ENCODE data around the gene COX6B2. TPM values are rescaled to one million over a fixed set of nuclear protein-coding genes. Genes with fewer than 3 reads are reported as not detected.
"Not testable (repeated sequence)": the region's sequence is repeated elsewhere in the genome, so short reads cannot be mapped to it uniquely, and the experiment has no call there.

The COX6B2 gene
- total RNA-seq, 2 donors from 2014 or later: 3.1 to 7.4 TPM

- Mint-ChIP-seq H3K36me3 (ENCODE audit: insufficient read depth in 2 of 2) (peaks cover 5 to 8% of the 10 kb centered on the region in 2 donors), H3K27ac (peak within 1 kb of the TSS; percentile 76), H3K27me3 (ENCODE audit: low read depth) (peaks cover 8% of the 10 kb centered on the region), H3K9me3 (no peaks in the 10 kb centered on the region), H3K4me1 (ENCODE audit: low read depth) (peaks cover 13% of the 10 kb centered on the region), H3K4me3 (peak within 1 kb of the TSS; percentile 84 to 88)
- ATAC-seq (replicated peaks in 1 of 2) (peak; percentile 83 to 86), DNase-seq (peak; percentile 100)
Measured at GRCh38 chr19:55339105-55339888, 15.2 kb downstream of the COX6B2 start, which contains the start of gene KMT5C. Gene KMT5C, plus strand, starts transcription at chr19:55339876. Its CDS starts 2,061 bp downstream, at chr19:55341937.

DNA sequence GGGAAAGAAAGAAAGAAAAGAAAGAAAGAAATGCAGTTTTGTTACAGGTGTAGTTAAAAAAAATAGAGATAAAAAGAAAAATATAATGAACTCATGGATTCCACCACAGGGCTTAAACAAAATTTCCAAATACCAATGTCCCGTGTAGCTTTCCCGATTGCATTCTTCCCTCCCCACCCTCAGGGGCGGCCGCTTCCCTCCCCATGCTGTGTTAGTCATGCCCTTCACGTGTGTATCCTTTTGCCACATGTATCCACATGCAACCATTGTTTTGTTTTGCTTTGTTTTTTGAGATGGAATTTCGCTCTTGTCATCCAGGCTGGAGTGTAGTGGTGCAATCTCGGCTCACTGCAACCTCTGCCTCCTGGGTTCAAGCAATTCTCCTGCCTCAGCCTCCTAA, 18.4 kb downstream of the COX6B2 start:
- ATAC-seq (replicated peaks in 1 of 2): no peak

GRCh38 chr19:55333870-55334269, 20.6 kb downstream of the COX6B2 start:
- no peaks in the 10 kb centered on the region for H3K36me3 Mint-ChIP-seq (ENCODE audit: insufficient read depth in 2 of 2)
- ATAC-seq (replicated peaks in 1 of 2) (no peak), DNase-seq (no peak)
- peaks cover 8% of the 10 kb centered on the region for H3K27me3 Mint-ChIP-seq (ENCODE audit: low read depth)
- H3K27ac Mint-ChIP-seq: no peak overlapping the region
- no peak overlapping the region for H3K4me3 Mint-ChIP-seq
- peaks cover 5% of the 10 kb centered on the region for H3K4me1 Mint-ChIP-seq (ENCODE audit: low read depth)
- no peaks in the 10 kb centered on the region for H3K9me3 Mint-ChIP-seq

More for the DNA sequence above, 18.4 kb downstream of the COX6B2 start:
- Mint-ChIP-seq H3K27me3 (ENCODE audit: low read depth) (peaks cover 8% of the 10 kb centered on the region), H3K27ac (no peak overlapping the region), H3K9me3 (no peaks in the 10 kb centered on the region), H3K36me3 (ENCODE audit: insufficient read depth in 2 of 2) (peaks cover 2 to 4% of the 10 kb centered on the region in 2 donors), H3K4me3 (no peak overlapping the region), H3K4me1 (ENCODE audit: low read depth) (peaks cover 7% of the 10 kb centered on the region)
- DNase-seq: no peak

- H3K27ac Mint-ChIP-seq; H3K4me3 Mint-ChIP-seq; H3K36me3 Mint-ChIP-seq (ENCODE audit: insufficient read depth in 2 of 2); ATAC-seq (replicated peaks in 1 of 2); DNase-seq; H3K4me1 Mint-ChIP-seq (ENCODE audit: low read depth); H3K9me3 Mint-ChIP-seq; H3K27me3 Mint-ChIP-seq (ENCODE audit: low read depth): not testable (repeated sequence)
Measured at GRCh38 chr19:55329791-55330190, 24.7 kb downstream of the COX6B2 start.

- not testable (repeated sequence) for H3K36me3 Mint-ChIP-seq (ENCODE audit: insufficient read depth in 2 of 2); H3K9me3 Mint-ChIP-seq; H3K27ac Mint-ChIP-seq; H3K4me1 Mint-ChIP-seq (ENCODE audit: low read depth); DNase-seq; ATAC-seq (replicated peaks in 1 of 2); H3K4me3 Mint-ChIP-seq; H3K27me3 Mint-ChIP-seq (ENCODE audit: low read depth)
Measured at GRCh38 chr19:55328774-55329318, 25.7 kb downstream of the COX6B2 start.

GRCh38 chr19:55325172-55325571, 29.3 kb downstream of the COX6B2 start, which contains the start of gene TMEM150B:
Gene TMEM150B, minus strand, starts transcription at chr19:55325341. Its CDS starts 4,305 bp downstream, at chr19:55321036.
- ATAC-seq (replicated peaks in 1 of 2): no peak
- Mint-ChIP-seq H3K9me3 (no peaks in the 10 kb centered on the region), H3K4me3 (no peak within 1 kb of the TSS), H3K27me3 (ENCODE audit: low read depth) (peaks cover 21% of the 10 kb centered on the region), H3K36me3 (ENCODE audit: insufficient read depth in 2 of 2) (no peaks in the 10 kb centered on the region), H3K27ac (no peak within 1 kb of the TSS), H3K4me1 (ENCODE audit: low read depth) (no peaks in the 10 kb centered on the region)
- no peak for DNase-seq

GRCh38 chr19:55324662-55325061, 29.9 kb downstream of the COX6B2 start:
- H3K36me3 Mint-ChIP-seq (ENCODE audit: insufficient read depth in 2 of 2): no peaks in the 10 kb centered on the region
- DNase-seq: no peak
- no peaks in the 10 kb centered on the region for H3K9me3 Mint-ChIP-seq
- no peak for ATAC-seq (replicated peaks in 1 of 2)
- no peak overlapping the region for H3K4me3 Mint-ChIP-seq
- H3K4me1 Mint-ChIP-seq (ENCODE audit: low read depth): no peaks in the 10 kb centered on the region
- no peak overlapping the region for H3K27ac Mint-ChIP-seq
- H3K27me3 Mint-ChIP-seq (ENCODE audit: low read depth): peaks cover 21% of the 10 kb centered on the region

GRCh38 chr19:55322204-55322885, 32.2 kb downstream of the COX6B2 start:
- no peaks in the 10 kb centered on the region for H3K4me1 Mint-ChIP-seq (ENCODE audit: low read depth)
- H3K9me3 Mint-ChIP-seq: no peaks in the 10 kb centered on the region
- no peak overlapping the region for H3K4me3 Mint-ChIP-seq
- no peaks in the 10 kb centered on the region for H3K36me3 Mint-ChIP-seq (ENCODE audit: insufficient read depth in 2 of 2)
- DNase-seq (no peak), ATAC-seq (replicated peaks in 1 of 2) (no peak)
- peaks cover 21% of the 10 kb centered on the region for H3K27me3 Mint-ChIP-seq (ENCODE audit: low read depth)
- H3K27ac Mint-ChIP-seq: no peak overlapping the region

- no peaks in the 10 kb centered on the region for H3K4me1 Mint-ChIP-seq (ENCODE audit: low read depth)
- no peaks in the 10 kb centered on the region for H3K9me3 Mint-ChIP-seq
- no peak overlapping the region for H3K27ac Mint-ChIP-seq
- H3K36me3 Mint-ChIP-seq (ENCODE audit: insufficient read depth in 2 of 2): no peaks in the 10 kb centered on the region
- H3K4me3 Mint-ChIP-seq: no peak overlapping the region
- H3K27me3 Mint-ChIP-seq (ENCODE audit: low read depth): peaks cover 21% of the 10 kb centered on the region
- DNase-seq (no peak), ATAC-seq (replicated peaks in 1 of 2) (no peak)
Measured at GRCh38 chr19:55321466-55322137, 32.9 kb downstream of the COX6B2 start.

DNA sequence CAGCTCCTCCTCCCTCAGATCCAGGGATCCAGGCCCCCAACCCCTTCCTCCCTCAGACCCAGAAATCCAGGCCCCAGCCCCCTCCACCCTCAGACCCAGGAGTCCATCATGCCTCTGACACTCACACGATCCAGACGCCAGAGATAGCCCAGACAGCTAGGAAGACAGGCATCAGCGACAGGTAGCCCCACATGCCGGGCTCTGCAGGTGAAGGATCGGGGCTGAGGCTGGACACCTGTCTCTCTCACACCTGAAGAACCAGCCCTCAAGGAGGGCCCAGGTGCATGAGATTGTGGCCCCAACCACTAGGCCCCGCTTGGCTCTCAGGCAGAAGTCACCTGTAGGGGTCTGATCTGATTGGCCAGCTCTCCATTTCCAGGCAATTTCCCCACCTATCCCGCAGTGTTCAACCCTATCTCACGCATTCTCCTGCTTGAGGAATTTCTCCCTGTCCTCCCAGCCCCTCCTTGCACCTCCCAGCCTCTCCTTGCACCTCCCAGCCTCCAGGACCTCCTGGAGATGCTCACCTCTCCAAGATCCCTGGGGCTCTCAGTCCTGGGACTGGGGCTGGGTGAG, 33.6 kb downstream of the COX6B2 start:
- Mint-ChIP-seq H3K36me3 (ENCODE audit: insufficient read depth in 2 of 2) (no peaks in the 10 kb centered on the region), H3K9me3 (no peaks in the 10 kb centered on the region), H3K4me1 (ENCODE audit: low read depth) (no peaks in the 10 kb centered on the region), H3K27me3 (ENCODE audit: low read depth) (peaks cover 21% of the 10 kb centered on the region), H3K4me3 (no peak overlapping the region), H3K27ac (no peak overlapping the region)
- ATAC-seq (replicated peaks in 1 of 2) (no peak), DNase-seq (no peak)

- DNase-seq (no peak), ATAC-seq (replicated peaks in 1 of 2) (no peak)
- Mint-ChIP-seq H3K27me3 (ENCODE audit: low read depth) (peaks cover 17% of the 10 kb centered on the region), H3K4me3 (no peak overlapping the region), H3K9me3 (no peaks in the 10 kb centered on the region), H3K4me1 (ENCODE audit: low read depth) (no peaks in the 10 kb centered on the region), H3K36me3 (ENCODE audit: insufficient read depth in 2 of 2) (no peaks in the 10 kb centered on the region), H3K27ac (no peak overlapping the region)
Measured at GRCh38 chr19:55319785-55320184, 34.7 kb downstream of the COX6B2 start.

- no peak overlapping the region for H3K4me3 Mint-ChIP-seq
Measured at GRCh38 chr19:55316646-55317045, 37.9 kb downstream of the COX6B2 start.

More at GRCh38 chr19:55316646-55317045, 37.9 kb downstream of the COX6B2 start:
- no peak for ATAC-seq (replicated peaks in 1 of 2)
- H3K27ac Mint-ChIP-seq: no peak overlapping the region
- H3K27me3 Mint-ChIP-seq (ENCODE audit: low read depth): peaks cover 2% of the 10 kb centered on the region
- no peaks in the 10 kb centered on the region for H3K4me1 Mint-ChIP-seq (ENCODE audit: low read depth)
- DNase-seq: no peak
- H3K36me3 Mint-ChIP-seq (ENCODE audit: insufficient read depth in 2 of 2): no peaks in the 10 kb centered on the region
- no peaks in the 10 kb centered on the region for H3K9me3 Mint-ChIP-seq

Measured in activated T-cell treated with anti-CD3 and anti-CD28 coated beads, Interleukin-2, amount 50 U/mL, for 72 hours (primary cell).